Endothelial cell (in vitro differentiated cells): ENCODE measurements around the gene HERC4. TPM values are rescaled to one million over a fixed set of nuclear protein-coding genes. Genes with fewer than 3 reads are reported as not detected.

Source experiments
- DNase-seq: peaks from one replicate; pipeline ENCODE4 v3.0.0; 2021; ENCODE audit warnings: low spot score
- H3K27ac Mint-ChIP-seq: one replicate; pipeline ENCODE4 v1.8.0; 2021; ENCODE audit warnings: mixed read lengths, inconsistent platforms; ENCODE audit not compliant: unreplicated experiment
- H3K27me3 Mint-ChIP-seq: one replicate; pipeline ENCODE4 v1.8.0; 2021; ENCODE audit warnings: mild to moderate bottlenecking, moderate library complexity, mixed read lengths, inconsistent platforms; ENCODE audit not compliant: unreplicated experiment
- H3K36me3 Mint-ChIP-seq: one replicate; pipeline ENCODE4 v1.8.0; 2021; ENCODE audit warnings: mild to moderate bottlenecking, low read depth, mixed read lengths, inconsistent platforms; ENCODE audit not compliant: unreplicated experiment
- H3K4me1 Mint-ChIP-seq: one replicate; pipeline ENCODE4 v1.8.0; 2021; ENCODE audit warnings: mild to moderate bottlenecking, mixed read lengths, inconsistent platforms; ENCODE audit not compliant: unreplicated experiment
- H3K4me3 Mint-ChIP-seq: one replicate; pipeline ENCODE4 v1.8.0; 2021; ENCODE audit warnings: mild to moderate bottlenecking, mixed read lengths, inconsistent platforms; ENCODE audit not compliant: unreplicated experiment
- H3K9me3 Mint-ChIP-seq: one replicate; pipeline ENCODE4 v1.8.0; 2021; ENCODE audit warnings: mixed read lengths, inconsistent platforms; ENCODE audit not compliant: unreplicated experiment
- total RNA-seq: library from RNA; stranded (reverse); fragmentation: NEBNext Ultra II Directional; extraction: Animal tissue kit (Norgen Biotek cat#: 25700); gene quantifications from one replicate; pipeline ENCODE4 v1.2.1, GENCODE V29; 2021; ENCODE audit not compliant: unreplicated experiment
- TF ChIP-seq, protein P1 (sequence below): fragments of 200-600 bp; sonication (generic); IDR thresholded peaks from one replicate; pipeline ENCODE4 v1.5.0; 2021; ENCODE audit warnings: antibody characterized with exemption; ENCODE audit not compliant: unreplicated experiment

HERC4 gene
- total RNA-seq, 1 donor from 2014 or later, result 53.4 TPM

DNA sequence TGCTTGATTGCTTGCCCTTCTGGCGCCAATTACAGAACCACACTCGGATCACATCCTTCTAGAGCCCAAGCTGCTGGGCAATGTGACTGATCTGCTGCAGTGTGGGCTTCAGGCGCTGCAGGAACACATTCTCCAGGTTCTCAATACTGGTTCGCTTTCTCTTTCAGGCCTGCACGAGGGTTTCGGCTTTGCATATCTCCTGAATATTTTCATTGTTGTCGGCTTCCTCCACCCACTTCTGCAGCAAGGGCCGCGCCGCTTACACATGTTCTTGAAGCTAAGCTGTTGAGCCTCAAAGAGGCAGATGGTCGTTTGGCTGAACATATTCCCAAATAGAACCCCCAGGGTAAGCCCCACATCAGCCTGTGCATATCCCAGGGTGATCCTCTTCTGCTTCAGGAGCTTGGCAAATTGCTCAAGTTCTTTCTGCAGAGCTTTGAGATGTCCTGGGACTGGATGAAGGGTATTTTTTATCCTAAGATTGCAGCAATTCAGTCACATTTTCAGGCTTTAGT is 64.6 kb downstream of the HERC4 start:
- Mint-ChIP-seq H3K27me3 (peaks cover 3% of the 10 kb centered on the region), H3K27ac (no peak overlapping the region), H3K4me1 (peaks cover 7% of the 10 kb centered on the region), H3K4me3 (no peak overlapping the region), H3K36me3 (peaks cover 24% of the 10 kb centered on the region), H3K9me3 (no peaks in the 10 kb centered on the region)
- DNase-seq, result no peak
- TF ChIP-seq, protein P1, sequence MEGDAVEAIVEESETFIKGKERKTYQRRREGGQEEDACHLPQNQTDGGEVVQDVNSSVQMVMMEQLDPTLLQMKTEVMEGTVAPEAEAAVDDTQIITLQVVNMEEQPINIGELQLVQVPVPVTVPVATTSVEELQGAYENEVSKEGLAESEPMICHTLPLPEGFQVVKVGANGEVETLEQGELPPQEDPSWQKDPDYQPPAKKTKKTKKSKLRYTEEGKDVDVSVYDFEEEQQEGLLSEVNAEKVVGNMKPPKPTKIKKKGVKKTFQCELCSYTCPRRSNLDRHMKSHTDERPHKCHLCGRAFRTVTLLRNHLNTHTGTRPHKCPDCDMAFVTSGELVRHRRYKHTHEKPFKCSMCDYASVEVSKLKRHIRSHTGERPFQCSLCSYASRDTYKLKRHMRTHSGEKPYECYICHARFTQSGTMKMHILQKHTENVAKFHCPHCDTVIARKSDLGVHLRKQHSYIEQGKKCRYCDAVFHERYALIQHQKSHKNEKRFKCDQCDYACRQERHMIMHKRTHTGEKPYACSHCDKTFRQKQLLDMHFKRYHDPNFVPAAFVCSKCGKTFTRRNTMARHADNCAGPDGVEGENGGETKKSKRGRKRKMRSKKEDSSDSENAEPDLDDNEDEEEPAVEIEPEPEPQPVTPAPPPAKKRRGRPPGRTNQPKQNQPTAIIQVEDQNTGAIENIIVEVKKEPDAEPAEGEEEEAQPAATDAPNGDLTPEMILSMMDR, result no peak

DNA sequence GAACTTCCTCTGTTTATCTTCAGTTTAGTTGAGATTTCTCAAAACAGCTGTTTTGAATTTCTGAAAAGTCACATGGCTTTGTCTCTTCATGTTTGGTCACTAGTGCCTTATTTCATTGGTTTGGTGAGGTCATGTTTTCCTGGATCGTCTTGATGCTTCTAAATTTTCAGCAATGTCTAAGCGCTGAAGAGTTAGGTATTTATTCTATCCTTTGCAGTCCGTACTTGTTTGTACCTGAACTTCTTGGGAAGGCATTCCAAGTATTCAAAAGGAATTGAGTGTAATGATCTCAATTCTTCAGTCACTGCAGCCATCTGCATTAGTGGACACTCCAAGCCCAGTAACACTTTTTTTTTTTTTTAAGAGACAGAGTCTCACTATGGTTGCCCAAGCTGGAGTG is 67.7 kb downstream of the HERC4 start:
- Mint-ChIP-seq H3K27ac (no peak overlapping the region), H3K4me1 (peaks cover 7% of the 10 kb centered on the region)
- TF ChIP-seq, protein P1, result no peak

DNA sequence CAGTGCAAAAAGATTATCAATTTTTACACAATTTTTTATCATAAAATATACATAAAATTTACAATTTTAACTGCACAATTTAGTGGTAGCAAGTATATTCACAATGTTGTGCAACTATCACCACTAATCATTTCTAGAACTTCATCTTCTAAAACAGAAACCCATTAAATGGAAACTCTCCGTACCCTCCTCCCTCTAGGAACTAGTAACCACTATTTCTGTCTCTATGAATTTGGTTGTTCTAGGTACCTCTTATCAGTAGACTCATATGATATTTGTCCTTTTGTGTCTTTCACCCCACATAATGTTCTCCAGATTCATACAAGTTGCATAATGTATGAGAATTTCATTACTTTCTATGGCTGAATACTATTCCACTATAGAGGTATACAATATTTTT is 73.5 kb downstream of the HERC4 start:
- no peak for DNase-seq
- H3K4me3 Mint-ChIP-seq, result no peak overlapping the region
- TF ChIP-seq, protein P1, result no peak
- H3K4me1 Mint-ChIP-seq, result no peaks in the 10 kb centered on the region
- H3K9me3 Mint-ChIP-seq, result no peaks in the 10 kb centered on the region
- H3K27me3 Mint-ChIP-seq, result peaks cover 2% of the 10 kb centered on the region
- peaks cover 27% of the 10 kb centered on the region for H3K36me3 Mint-ChIP-seq
- H3K27ac Mint-ChIP-seq, result no peak overlapping the region

More for the DNA sequence above, 67.7 kb downstream of the HERC4 start:
- Mint-ChIP-seq H3K4me3 (no peak overlapping the region), H3K27me3 (peaks cover 5% of the 10 kb centered on the region), H3K36me3 (peaks cover 45% of the 10 kb centered on the region), H3K9me3 (no peaks in the 10 kb centered on the region)
- DNase-seq, result no peak

DNA sequence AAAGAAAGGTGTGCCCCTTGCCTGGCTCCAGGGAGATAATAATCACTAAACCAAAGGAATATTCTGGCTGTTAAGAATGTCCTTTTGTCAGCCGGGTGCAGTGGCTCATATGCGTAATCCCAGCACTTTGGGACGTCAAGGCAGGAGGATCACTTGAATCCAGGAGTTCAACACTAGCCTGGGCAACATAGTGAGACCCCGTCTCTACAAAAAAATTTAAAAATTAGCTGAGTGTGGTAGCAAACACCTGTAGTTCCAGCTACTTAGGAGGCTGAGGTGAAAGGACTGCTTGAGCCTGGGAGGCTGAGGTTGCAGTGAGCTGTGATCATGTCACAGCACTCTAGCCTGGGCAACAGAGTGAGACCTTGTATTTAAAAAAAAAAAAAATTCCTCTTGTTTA is 74.1 kb downstream of the HERC4 start:
- H3K27me3 Mint-ChIP-seq, result peaks cover 2% of the 10 kb centered on the region
- no peaks in the 10 kb centered on the region for H3K4me1 Mint-ChIP-seq
- no peak overlapping the region for H3K27ac Mint-ChIP-seq
- peaks cover 26% of the 10 kb centered on the region for H3K36me3 Mint-ChIP-seq
- no peak overlapping the region for H3K4me3 Mint-ChIP-seq
- DNase-seq, result no peak
- no peaks in the 10 kb centered on the region for H3K9me3 Mint-ChIP-seq
- TF ChIP-seq, protein P1, result no peak

DNA sequence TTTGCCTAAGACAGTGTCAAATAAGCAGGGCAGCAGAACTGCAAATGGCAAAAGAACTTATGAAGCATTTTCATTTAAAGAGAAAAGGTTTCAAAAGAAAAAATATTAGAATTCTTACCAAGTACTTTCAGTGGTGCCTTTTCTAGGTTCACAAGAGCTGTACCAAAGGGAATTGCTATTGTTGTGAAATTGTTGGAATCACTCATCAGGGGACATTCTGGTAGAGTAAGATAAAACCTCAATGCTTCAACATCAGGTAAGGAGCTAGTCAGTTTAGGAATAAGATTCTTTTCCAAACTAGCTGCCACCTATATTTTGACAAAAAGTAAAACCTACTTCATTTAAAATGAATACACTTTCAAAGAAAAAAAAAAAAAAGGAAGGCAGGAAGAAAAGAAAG is 85.0 kb downstream of the HERC4 start:
- TF ChIP-seq, protein P1, result no peak
- no peak overlapping the region for H3K27ac Mint-ChIP-seq

More for the DNA sequence above, 85.0 kb downstream of the HERC4 start:
- Mint-ChIP-seq H3K4me3 (no peak overlapping the region), H3K27me3 (no peaks in the 10 kb centered on the region), H3K36me3 (peaks cover 11% of the 10 kb centered on the region), H3K4me1 (no peaks in the 10 kb centered on the region), H3K9me3 (no peaks in the 10 kb centered on the region)
- no peak for DNase-seq
